ENCODE data around the gene ARHGEF11.

DNA sequence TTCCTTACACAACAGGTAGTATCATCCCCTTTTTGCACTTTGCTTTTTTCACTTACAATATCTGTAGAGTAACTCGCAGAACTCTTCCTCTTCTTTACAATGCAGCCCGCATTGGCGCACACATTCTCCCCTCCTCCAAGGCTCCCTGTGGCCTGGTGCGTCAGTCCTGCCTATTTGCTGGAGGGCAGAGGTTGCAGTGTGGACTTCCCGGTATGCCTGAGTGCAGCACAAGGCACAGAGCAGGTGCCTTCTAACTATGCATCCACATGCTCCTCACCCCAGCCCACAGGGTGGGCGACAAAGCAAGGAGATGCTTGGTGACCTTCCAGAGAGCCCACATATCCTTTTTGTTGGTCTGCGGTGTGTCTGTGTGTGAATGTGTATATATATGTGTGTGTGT lies 53.3 kb downstream of the ARHGEF11 start:
- no peak for TF ChIP-seq CTCF (conservative IDR thresholded peaks at IDR 0.05; ENCODE audit: low read depth, low read length)
- TF ChIP-seq, protein P1, sequence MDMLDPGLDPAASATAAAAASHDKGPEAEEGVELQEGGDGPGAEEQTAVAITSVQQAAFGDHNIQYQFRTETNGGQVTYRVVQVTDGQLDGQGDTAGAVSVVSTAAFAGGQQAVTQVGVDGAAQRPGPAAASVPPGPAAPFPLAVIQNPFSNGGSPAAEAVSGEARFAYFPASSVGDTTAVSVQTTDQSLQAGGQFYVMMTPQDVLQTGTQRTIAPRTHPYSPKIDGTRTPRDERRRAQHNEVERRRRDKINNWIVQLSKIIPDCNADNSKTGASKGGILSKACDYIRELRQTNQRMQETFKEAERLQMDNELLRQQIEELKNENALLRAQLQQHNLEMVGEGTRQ (IDR thresholded peaks at IDR 0.05; ENCODE audit: low read depth, low read length): no peak

Data from IMR-90 (cell line).